ENCODE results near the gene ITPKB.
"Not testable (repeated sequence)": the region's sequence is repeated elsewhere in the genome, so short reads cannot be mapped to it uniquely, and the experiment has no call there.

The ITPKB gene

DNA sequence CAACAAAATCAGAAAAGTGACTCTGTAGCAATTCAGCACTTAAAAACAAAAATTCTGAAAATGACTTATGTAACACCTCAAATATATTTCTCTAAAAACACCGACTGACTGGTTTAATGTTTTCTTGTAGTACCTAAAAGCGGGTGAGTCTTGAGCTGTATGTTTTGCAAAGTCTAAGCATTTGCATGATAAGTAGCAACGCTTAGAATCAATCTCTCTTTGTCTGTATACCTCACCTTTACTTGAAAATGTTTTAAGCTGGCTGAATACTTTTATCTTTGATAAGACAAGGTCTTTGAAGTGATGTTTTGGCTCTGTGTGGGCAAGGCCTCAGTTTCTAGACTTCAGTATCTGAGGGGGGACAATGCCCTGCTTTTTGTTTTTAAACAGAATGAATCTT is 8.2 kb downstream of the ITPKB start:
- DNase-seq (ENCODE audit: low read depth): no peak

DNA sequence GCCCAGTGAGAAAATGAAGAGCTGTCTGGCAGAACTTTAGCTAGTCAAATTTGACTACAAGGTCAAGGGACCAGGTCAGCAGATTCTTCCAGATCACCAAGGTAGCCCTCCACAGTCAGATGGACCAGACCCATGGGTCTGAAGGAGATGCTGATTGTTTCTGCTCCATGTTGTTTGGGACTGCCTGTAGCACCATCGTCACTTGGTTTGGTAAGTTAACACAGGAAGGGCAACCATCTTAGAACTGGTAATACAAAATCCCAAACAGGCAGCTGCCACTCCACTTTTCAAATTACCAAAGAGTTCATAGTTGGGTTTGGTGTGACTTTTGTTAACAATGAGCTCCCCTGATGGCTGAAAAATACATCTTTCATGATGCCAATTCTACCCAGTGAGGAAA is 9.0 kb downstream of the ITPKB start:
- no peak for DNase-seq (ENCODE audit: low read depth)

DNA sequence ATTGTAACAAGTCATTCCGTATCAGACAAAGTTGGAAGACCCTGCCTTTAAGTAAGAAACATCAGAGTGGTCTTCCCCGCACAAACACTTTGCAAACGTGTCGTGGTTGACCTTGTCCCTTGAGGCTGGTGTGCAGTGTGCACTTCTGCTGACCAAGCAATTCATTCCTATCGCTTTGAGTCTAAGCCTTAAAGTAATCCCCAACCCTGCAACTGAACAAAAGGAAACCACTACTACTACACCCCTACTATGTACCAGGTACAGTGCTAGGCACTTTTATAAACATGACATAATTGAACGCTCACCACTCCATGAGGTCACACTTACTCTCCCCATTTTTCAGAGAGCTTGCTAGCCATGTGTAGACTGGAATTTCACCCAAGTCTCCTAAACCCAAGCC is 10.6 kb downstream of the ITPKB start:
- DNase-seq (ENCODE audit: low read depth): no peak

DNA sequence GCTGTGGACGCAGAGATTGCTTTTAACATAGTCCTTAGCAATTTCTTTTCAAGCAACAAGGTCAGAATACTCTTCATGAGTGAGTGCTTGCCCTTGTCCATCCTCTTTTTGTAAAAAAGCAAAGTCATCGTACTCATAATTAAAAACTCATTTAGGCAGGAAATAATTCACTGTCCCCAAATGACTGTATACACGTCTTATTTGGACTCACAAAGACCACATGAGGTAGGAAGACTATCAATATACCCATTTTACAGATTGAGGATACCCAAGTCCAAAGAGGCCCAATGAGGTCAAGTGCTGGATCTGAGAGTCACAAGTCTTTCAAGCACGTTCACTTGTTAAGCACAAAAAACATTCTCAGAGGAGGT is 13.2 kb downstream of the ITPKB start:
- DNase-seq (ENCODE audit: low read depth): no peak

DNA sequence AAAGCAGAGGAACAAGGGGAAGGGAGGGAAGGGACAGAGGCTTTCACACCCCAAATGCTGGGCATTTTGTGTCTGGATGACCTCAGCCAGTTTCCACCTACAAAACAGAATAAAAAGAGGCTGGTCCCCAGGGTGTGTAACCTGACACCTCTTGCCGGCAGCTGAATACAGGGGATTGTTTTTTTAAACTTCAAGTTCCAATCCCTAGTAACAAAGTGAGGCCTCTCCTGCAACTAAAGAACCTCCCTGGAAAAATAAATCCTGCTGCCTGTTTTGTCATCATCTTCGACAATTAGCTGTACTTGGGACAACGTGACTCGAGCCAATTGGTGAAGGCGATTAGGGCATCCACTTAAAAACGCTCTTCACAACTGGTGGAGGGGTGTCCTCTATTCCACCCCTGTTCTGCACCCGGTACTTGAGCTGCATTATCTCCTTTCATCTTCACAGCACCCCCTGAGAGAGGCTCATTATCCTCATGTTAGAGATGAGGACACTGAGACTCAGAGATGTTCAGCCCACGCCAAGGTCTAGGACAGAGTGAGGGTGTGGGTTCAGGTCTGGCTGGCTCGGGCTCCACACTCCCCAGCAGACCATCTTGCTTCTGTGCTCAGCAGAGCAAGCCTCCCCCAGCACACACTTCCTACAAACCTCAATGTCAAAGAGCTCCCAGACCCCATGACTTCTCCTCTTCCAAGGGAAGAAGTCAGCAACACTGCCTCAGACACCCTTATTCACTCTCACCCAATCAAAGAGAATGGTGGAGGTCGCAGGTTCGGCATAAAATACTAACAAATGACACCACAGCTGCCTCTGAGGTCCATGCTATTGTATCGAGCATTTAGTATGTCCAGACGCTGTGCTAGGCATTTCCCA is 15.2 kb downstream of the ITPKB start:
- no peak for DNase-seq (ENCODE audit: low read depth)

DNA sequence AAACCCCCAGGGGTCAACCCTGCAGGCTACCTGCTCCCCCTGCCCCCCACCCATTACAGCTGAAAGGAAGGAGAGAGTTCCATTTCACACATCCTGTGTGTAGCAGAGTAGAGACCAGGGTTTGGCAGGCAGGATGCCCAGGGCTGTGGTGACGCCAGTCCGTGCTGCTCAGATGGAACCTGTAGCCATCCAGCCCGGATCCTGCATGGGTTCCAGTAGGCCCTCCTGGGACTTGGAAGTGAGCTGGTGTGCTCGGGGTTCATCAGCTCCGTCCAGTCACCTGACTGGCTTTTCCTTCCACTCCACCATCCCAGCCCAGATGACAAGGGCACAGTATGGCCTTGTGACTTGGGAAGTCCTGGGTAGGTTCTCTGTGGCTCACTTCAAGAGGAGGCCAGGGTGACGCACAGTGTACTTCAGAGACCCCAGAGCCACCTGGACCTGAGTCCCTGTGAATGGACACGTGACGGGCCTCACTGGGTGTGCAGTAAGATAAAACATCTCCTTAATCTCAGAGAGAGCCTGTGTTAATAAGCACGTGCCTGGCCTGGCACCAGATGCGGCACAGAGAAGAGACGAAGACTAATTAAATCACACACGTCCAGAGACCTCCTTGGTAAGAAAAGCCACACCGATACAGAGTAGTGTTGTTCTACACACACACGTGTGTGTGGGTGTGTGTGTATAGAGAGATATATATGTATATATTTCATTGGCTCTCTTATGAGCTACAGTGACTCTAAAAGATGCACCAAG is 16.0 kb downstream of the ITPKB start:
- DNase-seq (ENCODE audit: low read depth): no peak

DNA sequence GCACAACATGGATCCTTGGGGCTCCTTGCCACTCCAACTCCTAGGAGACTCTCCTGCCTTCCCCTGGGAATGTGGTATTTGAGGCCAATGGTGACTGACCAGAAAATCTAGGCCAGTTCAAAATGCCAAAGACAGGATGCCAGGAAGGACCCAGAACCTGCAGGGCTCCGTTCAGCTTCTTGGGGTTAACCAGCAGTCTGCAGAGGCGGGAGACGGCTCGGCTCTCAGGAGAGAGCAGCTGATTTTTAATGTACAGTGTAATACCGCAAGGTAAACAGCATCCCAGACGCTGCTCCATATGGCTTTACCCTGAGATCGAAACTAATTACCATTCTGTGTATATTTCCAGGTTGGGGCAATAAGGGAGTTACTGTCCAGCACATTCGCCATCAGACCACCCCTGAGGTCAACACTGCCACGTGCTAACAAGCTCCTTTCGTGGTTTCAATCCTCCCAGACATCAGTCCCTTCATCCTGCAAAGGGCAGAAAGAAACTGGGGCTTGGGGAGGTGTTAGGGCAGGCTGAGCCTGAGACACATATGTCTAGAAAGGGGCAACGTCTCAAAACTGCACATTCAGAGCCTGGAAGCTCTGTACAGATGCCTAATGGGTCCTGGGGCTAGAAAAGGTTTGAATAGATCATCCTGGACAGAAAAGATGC is 16.7 kb downstream of the ITPKB start:
- no peak for DNase-seq (ENCODE audit: low read depth)

DNA sequence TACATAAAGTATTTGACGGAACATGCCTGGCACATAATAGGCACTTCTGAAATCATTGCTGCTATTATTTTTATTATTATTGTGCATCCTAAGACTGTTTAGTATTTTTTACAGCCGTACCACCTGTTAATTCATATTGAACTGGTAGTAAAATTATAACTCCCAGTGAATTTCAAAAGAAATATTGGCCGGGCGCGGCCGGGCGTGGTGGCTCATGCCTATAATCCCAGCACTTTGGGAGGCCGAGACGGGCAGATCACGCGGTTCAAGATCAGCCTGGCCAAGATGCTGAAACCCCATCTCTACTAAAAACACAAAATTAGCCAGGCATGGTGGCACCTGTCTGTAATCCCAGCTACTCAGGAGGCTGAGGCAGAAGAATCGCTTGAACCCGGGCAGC is 18.5 kb downstream of the ITPKB start:
- DNase-seq (ENCODE audit: low read depth): not testable (repeated sequence)

DNA sequence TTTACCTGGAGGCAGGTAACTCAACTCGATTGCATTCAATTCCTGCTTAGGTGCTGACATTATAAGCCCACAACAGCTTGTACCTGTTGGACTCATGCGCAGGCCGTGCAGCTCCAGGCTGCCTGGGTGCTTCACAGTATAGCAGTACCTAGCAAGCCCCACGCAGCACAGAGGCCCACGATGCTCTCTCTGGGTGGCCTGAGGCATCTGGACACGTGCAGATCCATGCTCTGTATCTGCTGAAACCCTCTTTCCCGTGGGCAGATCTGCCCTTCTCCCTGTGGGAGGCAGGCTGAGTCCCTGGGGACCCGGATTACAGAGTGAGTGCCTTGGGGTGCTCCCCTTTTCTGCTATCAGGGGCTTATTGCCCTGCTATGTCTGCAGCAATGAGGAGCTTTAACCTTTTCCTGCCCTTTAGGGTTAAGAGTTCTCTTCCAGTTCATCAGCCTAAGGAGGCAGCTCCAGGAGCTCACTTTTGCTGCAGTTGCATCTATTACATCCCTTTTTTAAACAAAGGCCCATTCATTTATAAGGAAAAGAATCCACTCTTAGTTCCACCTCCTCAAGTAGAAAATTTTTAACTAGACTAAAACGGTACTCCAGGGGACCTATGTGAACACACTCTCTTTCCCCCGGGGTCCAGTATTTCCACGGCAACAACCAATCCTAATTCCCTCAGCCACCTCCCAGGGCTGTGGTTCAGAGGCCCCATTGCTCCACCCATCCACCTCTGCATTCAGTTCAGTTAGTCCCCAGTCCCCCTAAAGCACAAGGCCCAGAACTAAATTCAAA is 19.3 kb downstream of the ITPKB start:
- DNase-seq (ENCODE audit: low read depth): no peak

DNA sequence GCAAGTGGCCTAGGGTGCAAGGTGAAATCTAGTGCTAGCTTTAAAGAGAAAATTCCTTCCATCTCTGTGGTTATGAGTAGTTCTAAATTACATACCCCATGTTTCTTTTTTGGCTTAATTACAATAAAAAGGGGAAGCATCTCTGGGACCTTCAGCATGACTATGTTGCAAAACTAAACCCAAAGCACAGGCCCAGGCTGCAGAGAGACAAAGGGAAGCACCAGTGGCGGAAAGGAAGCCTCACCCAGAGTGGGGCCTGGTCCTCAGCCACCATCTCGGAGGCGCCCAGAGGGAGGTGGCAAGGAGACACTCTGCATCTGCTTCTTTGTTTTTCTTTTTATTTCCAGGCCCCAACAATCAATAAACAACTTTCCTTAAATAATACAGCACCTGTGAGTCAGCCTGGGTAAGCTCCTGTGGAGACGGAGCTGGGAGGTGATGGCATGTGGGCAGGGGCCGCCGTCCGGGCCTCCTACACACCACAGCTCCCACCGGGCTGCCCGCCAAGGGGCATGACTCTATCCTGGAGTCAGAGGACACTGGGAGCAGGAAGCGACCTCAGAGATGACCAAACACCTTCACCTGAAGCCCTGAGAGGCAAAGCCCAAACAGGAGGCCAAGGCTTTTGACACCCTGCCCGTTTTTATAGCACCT is 21.7 kb downstream of the ITPKB start:
- DNase-seq (ENCODE audit: low read depth): no peak

DNA sequence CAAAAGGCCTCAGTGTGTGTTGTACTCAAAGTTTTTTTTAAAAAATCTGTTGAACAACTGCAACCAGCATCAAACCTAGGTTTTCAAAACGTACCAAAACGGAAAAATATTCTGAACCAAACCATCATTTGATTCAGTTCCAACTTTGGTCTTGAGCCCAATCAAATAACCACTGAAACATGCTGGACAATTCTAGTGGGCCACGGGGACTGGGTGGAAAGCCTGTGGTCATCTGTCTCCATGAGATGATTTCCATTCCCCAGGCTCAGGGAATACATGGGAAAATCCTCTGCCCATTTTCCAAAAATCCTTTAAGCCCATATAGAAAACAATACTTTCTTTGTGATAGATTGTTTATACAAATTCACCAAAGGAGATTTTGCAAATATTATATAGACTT is 22.5 kb downstream of the ITPKB start:
- DNase-seq (ENCODE audit: low read depth): no peak

DNA sequence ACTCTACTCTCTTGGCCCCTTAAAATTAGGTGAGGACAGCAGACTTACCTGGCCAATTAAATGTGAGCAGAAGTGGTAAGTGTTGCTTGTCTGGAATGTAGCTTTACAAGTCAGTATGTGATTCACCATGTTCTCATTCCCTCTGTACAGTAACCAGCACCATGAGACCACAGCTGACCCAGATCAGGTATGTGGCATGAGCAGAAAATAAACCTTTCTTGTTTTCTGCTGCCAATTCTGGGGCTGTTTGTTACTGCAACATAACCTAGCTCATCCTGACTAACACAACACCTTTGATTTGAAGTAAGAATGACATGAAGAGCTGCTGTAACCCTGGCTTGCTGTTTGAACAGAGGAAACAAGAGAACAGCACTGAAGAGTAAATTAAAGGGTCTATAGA is 24.9 kb downstream of the ITPKB start:
- no peak for DNase-seq (ENCODE audit: low read depth)

DNA sequence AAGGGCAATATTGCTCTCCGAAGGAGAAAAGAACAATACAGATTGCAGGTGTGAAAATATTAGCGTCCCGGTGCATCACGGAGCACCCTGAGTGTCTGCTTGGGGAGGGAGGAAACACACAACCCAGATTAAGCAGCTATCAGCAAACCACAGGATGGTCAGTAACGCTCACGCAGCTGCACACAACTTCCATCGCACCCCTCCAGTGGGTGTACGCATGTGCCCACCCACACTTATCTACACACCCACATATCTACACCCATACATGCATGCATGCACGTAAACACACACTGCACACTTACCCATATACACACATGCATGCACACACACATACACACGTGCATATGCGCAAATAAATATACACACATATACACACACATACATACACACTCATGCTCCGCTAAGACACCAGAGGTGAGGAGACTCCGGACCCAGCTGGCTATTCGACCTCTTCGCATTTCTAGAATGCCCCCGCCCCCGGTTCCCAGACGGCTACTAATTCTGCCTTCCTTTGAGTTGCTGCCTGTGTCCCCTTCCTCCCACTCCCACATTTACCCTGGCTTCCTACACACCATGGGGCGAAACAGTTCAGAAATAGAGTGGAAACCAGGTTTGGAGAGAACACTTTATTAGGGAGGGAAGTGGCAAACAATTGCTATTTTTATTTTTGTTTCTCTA is 26.2 kb downstream of the ITPKB start:
- DNase-seq (ENCODE audit: low read depth): no peak

DNA sequence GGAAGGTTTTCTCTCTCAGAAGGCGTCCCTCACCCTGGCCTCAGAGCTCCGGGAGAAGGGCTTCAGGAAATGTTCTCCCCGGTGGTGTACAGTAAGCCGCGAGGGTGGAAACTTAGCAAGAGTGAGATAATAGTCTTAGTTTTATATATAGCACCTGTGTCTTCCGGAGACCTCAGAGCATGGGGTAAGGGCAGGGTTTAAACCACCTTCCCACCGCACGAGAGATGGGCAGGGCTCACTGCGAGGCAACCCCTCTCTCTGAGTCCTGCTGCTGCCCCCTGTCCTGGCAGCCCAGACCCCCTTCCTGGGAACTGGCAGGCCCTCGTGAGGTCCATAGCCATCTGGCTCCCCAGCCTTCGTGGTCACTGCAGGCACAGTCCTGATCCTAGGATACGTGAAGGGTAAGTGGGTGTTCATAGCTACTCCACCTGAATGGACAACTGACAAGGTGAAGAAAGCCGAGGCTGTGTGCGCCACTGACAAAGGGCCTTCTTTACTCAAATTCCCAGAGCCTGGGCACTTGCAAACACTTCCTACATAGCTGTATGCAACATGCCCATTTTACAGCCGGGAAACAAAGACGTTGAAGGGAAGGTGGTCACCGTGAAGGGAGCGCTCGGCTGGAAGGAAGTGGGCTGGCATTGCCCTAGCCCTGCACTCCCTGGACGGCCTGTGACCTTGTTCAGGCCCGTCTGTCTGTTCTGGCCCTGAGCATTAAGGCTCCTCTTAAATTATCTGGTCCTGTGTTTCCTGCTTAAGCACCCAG is 26.9 kb downstream of the ITPKB start:
- DNase-seq (ENCODE audit: low read depth): no peak

DNA sequence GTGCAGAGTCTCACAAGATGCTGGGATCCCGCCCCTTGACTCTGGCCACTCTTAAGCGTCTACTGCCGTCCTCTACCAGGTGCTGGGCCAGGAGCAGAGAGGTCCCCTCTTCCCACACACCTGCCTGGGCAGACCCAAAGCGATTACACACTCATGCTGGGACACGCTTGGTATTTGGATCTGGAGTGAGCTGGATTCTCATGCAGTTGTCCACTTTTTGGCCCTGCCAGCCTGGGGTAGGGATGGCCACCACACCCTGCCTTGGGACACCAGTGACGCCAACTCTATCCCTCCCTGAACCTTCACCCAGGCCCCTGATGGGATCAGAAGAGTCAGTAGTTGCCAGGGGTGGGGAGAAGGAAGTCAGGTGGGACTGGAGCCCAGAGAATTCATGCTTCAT is 28.6 kb downstream of the ITPKB start:
- no peak for DNase-seq (ENCODE audit: low read depth)

DNA sequence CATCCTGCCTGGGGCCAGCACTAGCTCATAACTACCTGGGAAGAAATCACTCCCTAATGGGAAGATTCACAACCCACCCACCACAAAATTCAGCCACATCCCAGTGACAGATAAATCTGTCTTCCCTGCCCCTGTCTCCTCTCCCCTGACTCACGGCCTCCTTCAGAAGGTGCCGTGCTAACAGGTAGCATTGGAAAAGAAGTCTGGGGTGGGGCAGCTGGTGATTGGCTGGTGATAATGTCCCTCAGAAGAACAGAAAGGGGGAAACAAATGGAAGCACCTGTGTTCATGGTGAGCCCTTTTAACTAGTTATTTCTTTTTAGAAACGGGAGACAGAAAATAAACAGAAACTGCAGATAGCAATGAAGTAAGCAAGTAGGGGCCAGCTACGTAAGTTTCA is 29.1 kb downstream of the ITPKB start:
- no peak for DNase-seq (ENCODE audit: low read depth)

DNA sequence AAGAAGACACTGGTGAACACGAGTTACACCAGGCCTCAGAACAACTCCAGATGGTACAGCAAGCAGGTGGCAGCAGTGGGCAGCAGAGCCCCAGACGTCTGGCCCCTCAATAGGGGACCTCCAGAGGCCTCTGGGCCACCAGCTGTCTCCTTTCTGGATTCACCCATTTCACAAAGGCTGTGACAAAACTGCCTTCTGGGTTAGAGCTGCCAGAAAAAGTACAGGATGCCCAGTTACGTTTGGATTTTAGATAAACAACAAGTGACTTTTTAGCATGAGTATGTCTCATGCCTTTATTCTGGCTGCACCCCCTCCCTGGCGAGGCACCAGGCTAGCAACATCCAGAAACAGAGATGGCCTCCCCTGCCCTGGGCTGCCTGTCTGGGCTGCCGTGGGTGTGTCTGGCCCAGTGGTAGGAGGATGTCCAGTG is 30.1 kb downstream of the ITPKB start:
- DNase-seq (ENCODE audit: low read depth): no peak

DNA sequence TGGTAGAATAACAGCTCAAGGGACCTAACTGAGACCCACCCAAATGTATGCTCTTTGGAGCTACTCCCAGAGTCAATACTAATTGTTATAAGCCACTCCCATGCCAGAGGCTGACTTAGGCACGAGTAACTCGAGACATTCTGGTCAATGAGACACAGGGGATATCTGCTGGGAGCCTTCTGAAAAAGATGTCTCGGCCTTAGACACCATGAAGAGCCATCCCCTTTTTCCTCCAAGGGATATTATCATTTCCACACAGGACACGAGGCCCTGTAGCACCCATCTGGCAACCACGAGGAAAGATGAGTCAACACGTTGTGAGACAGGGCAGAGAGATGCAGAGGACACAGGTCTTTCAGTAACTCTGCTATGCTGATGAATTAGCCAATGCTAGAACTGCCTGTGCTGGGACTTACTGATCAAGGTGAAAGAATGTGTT is 30.7 kb downstream of the ITPKB start:
- DNase-seq (ENCODE audit: low read depth): no peak

DNA sequence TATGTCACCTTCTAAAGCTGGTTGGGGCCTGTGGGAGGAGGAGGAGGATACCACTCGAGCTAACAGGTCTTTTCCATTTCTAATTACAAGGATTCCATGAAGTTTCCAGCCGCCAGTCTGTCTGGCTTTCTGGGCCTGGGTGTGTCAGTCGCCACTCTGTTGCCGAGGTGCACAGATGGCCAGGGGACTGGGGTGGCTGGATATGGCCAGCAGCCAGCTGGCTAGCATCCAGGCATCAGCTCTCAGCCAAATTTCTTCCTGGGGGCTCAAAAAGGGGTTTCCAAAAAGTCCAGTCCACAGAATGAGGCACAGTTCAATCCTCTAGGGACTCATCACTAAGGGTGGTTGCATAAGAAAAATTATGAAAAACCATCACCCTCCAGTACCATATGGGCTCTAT is 32.4 kb downstream of the ITPKB start:
- no peak for DNase-seq (ENCODE audit: low read depth)
